Heart right ventricle (tissue), 16 donors: ENCODE results near the gene PLCB1. TPM values are rescaled to one million over a fixed set of nuclear protein-coding genes. Genes with fewer than 3 reads are reported as not detected.

Experiments used
- ATAC-seq, 8 donors: fragments of 200-7000 bp; cut with Tn5 transposase; one replicate each; pipeline ENCODE4 v1.9.1; 2020; ENCODE audit warnings: mild to moderate bottlenecking in 8 of 8, moderate library complexity in 8 of 8, moderate number of reproducible peaks in 1 of 8
- DNase-seq, 2 donors: peaks; one replicate each; pipeline ENCODE4 v3.0.0-alpha.2; 2020
- H3K27ac ChIP-seq, 10 donors: fragments of 200-600 bp; sonication (generic) in 2 of 10; one replicate each; pipeline versions ENCODE4 v1.5.0 to v1.8.0; 2020 to 2022; ENCODE audit warnings: mild to moderate bottlenecking in 3 of 10
- H3K27me3 ChIP-seq, 7 donors: fragments of 200-600 bp; one replicate each; pipeline ENCODE4 v1.8.0; 2021 to 2022; ENCODE audit warnings: mild to moderate bottlenecking in 2 of 7
- H3K36me3 ChIP-seq, 9 donors: fragments of 200-600 bp; sonication (generic) in 1 of 9; one replicate each; pipeline versions ENCODE4 v1.5.0 to v1.8.0; 2020 to 2022; ENCODE audit warnings: mild to moderate bottlenecking in 2 of 9
- H3K4me1 ChIP-seq, 9 donors: fragments of 200-600 bp; sonication (generic) in 1 of 9; one replicate each; pipeline versions ENCODE4 v1.5.0 to v1.8.0; 2020 to 2022; ENCODE audit warnings: mild to moderate bottlenecking in 4 of 9
- H3K4me3 ChIP-seq, 10 donors: fragments of 200-600 bp; sonication (generic) in 2 of 10; one replicate each; pipeline versions ENCODE4 v1.5.0 to v1.8.0; 2020 to 2022; ENCODE audit warnings: mild to moderate bottlenecking in 7 of 10, moderate library complexity in 2 of 10
- H3K9me3 ChIP-seq, 11 donors: fragments of 200-600 bp in 10 of 11; sonication (generic) in 2 of 11; one replicate each; pipeline versions ENCODE4 v1.5.0 to v1.8.0; 2013 to 2022; ENCODE audit warnings: mild to moderate bottlenecking in 2 of 11, control low read depth in 1 of 11, moderate library complexity in 1 of 11
- WGBS, 2 donors: extraction: QIAGEN DNeasy Blood & Tissue Kit; methylation state at CpG; one replicate each; pipeline ENCODE4 v1.1.7; 2013; ENCODE audit warnings: inconsistent platforms in 1 of 2; 5-methylcytosine and 5-hydroxymethylcytosine counted together
- intact Hi-C, 10 donors: fragments of 100-400 bp; cut with DNase I; formaldehyde crosslinking; loops; one replicate each; pipeline versions ENCODE4 v1.11.1 to v1.14.2; 2022
- polyA plus RNA-seq, 2 donors: library from polyadenylated mRNA; stranded (reverse); fragments of 200-250 nt; gene quantifications; one replicate each; pipeline ENCODE4 v1.2.3, GENCODE V29; 2013
- total RNA-seq, 10 donors: library from RNA; stranded (reverse); fragmentation: NEBNext Ultra II Directional in 3 of 10; extraction: Animal tissue kit (Norgen Biotek cat#: 25700) in 3 of 10; gene quantifications; one replicate each; pipeline versions ENCODE4 v1.2.1 to v1.2.4, GENCODE V29; 2021 to 2023
- TF ChIP-seq, protein P1 (sequence below), 9 donors: fragments of 200-600 bp; sonication (generic) in 2 of 9; IDR thresholded peaks; one replicate each; pipeline versions ENCODE4 v1.5.0 to v1.8.0; 2021 to 2022; ENCODE audit warnings: antibody characterized with exemption in 9 of 9, mild to moderate bottlenecking in 5 of 9, moderate library complexity in 1 of 9
- donor health status: Arrhythmogenic right ventricular cardiomyopathy.
- donor health status: ischemic (EF 13 %, LVEDD 7.1; RV severe dilation, severe dysfunction).
- donor health status: healthy with polysubstance abuse.
- donor health status: DM: no; HTN: yes; CAD: no.
- donor health status: DM: no; HTN: no; CAD: no.
- donor health status: ischemic (EF 25% LVEDD 6.9; RV normal size, moderate dysfunction).
- donor health status: ischemic (EF 25% LVEDD 5.7; RV mildly dilated, moderate dysfunction).
- donor health status: healthy.
- donor health status: DM: yes; HTN: yes; CAD: no.
- donor health status: Ischemic cardiomyopathy.
- donor health status: ischemic (EF 35%, LVEDD 5.7; RV mildly dilated, moderate dysfunction).
- donor health status: nonischemic (EF 11% LVEDD 7.7; RV severe dilation, severe dysfunction).
- donor health status: DM: yes; HTN: yes; CAD: no.
- donor health status: PGD.
- donor health status: ischemic (EF 29% LVEDD 5.4; RV normal size, mild dysfunction).
- donor health status: nonischemic (EF 23%, LVEDD 6.1; RV moderate dilation, normal function).

PLCB1 gene
- total and polyA plus RNA-seq, 12 donors = 2.2 to 12.7 (median 7.1) TPM

- Histone ChIP-seq H3K4me1 (peaks cover 0 to 9% (median 0%) of the 10 kb centered on the region in 9 donors), H3K9me3 (no peaks in the 10 kb centered on the region), H3K27ac (no peak overlapping the region), H3K4me3 (no peak overlapping the region), H3K36me3 (peaks cover 0 to 20% (median 0%) of the 10 kb centered on the region in 9 donors), H3K27me3 (no peaks in the 10 kb centered on the region)
- DNase-seq (no peak), ATAC-seq (no peak)
- TF ChIP-seq, protein P1, sequence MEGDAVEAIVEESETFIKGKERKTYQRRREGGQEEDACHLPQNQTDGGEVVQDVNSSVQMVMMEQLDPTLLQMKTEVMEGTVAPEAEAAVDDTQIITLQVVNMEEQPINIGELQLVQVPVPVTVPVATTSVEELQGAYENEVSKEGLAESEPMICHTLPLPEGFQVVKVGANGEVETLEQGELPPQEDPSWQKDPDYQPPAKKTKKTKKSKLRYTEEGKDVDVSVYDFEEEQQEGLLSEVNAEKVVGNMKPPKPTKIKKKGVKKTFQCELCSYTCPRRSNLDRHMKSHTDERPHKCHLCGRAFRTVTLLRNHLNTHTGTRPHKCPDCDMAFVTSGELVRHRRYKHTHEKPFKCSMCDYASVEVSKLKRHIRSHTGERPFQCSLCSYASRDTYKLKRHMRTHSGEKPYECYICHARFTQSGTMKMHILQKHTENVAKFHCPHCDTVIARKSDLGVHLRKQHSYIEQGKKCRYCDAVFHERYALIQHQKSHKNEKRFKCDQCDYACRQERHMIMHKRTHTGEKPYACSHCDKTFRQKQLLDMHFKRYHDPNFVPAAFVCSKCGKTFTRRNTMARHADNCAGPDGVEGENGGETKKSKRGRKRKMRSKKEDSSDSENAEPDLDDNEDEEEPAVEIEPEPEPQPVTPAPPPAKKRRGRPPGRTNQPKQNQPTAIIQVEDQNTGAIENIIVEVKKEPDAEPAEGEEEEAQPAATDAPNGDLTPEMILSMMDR (IDR thresholded peaks at IDR 0.05) = no peak
- intact Hi-C loops = loop anchor here in 4 of 10 donors (5.0 to 10.0 kb wide), 5 partner anchors 66 to 606 kb away; no protein-coding TSS in a partner anchor
- 97 to 98% methylated on average over 6 of the region's 6 CpGs for WGBS, 2 donors
These were observed 654.3 kb downstream of the PLCB1 start for GRCh38 chr20:8786383-8786782.

GRCh38 chr20:8787090-8787489 lies 655.0 kb downstream of the PLCB1 start:
- H3K4me1 ChIP-seq = peaks cover 0 to 9% (median 0%) of the 10 kb centered on the region in 9 donors
- ATAC-seq = no peak
- TF ChIP-seq, protein P1 (IDR thresholded peaks at IDR 0.05) = no peak
- no peaks in the 10 kb centered on the region for H3K9me3 ChIP-seq
- no peaks in the 10 kb centered on the region for H3K27me3 ChIP-seq
- no peak overlapping the region for H3K4me3 ChIP-seq
- H3K27ac ChIP-seq = no peak overlapping the region
- 80% methylated on average over 3 of the region's 3 CpGs for WGBS, 2 donors
- intact Hi-C loops = loop anchor here in 4 of 10 donors (5.0 to 10.0 kb wide), 5 partner anchors 65 to 605 kb away; no protein-coding TSS in a partner anchor
- DNase-seq = no peak
- H3K36me3 ChIP-seq = peaks cover 0 to 20% (median 0%) of the 10 kb centered on the region in 9 donors

DNA sequence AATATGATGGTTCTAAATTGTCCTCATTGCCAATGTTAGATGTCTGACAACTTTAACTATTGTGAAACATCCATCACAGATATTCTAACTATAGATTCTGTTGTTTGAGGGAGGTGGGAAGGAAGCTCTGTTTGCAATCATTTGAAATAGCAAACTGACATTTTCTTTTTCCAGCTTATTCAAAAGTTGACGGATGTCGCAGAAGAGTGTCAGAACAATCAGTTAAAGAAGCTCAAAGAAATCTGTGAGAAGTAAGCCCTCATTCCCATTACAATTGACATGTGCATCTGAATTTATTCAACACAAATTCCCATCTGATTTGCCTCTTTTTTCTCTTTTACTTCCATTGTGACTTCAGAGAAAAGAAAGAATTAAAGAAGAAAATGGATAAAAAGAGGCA lies 656.2 kb downstream of the PLCB1 start:
- WGBS, 2 donors = 93 to 95% methylated on average over 2 of the region's 2 CpGs
- Histone ChIP-seq H3K9me3 (no peaks in the 10 kb centered on the region), H3K36me3 (peaks cover 0 to 20% (median 0%) of the 10 kb centered on the region in 9 donors), H3K4me1 (peaks cover 0 to 6% (median 0%) of the 10 kb centered on the region in 9 donors), H3K4me3 (no peak overlapping the region), H3K27ac (no peak overlapping the region), H3K27me3 (no peaks in the 10 kb centered on the region)
- DNase-seq (no peak), ATAC-seq (no peak)
- TF ChIP-seq, protein P1 (IDR thresholded peaks at IDR 0.05) = no peak
- intact Hi-C loops = loop anchor here in 5 of 10 donors (2.0 to 10.0 kb wide), 6 partner anchors 64 to 604 kb away; no protein-coding TSS in a partner anchor

DNA sequence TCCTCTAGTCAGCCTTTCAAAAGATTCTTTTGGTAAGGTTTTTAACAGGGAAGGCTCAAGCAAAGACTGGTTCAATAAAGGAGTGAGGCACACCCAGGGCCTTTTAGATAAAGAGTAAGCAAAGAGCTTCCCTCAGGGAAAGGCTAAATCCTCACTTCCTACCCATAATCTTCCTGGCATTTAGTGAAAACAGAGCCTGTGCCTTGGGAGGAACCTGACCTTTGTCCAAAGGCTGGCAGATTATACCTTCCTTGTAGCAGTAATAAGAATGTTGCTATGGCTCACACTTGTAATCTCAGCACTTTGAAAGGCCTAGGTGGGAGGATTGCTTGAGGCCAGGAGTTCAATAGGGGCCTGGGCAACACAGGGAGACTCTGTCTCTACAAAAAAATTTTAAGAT lies 656.8 kb downstream of the PLCB1 start:
- Histone ChIP-seq H3K4me3 (no peak overlapping the region), H3K27me3 (no peaks in the 10 kb centered on the region), H3K9me3 (no peaks in the 10 kb centered on the region), H3K4me1 (peaks cover 0 to under 1% (median 0%) of the 10 kb centered on the region in 9 donors), H3K27ac (no peak overlapping the region), H3K36me3 (peaks cover 0 to 20% (median 0%) of the 10 kb centered on the region in 9 donors)
- no peak for ATAC-seq
- TF ChIP-seq, protein P1 (IDR thresholded peaks at IDR 0.05) = no peak
- DNase-seq = no peak
- intact Hi-C loops = loop anchor here in 5 of 10 donors (2.0 to 10.0 kb wide), 6 partner anchors 63 to 603 kb away; no protein-coding TSS in a partner anchor
